HL-60 (cell line): Measurements from ENCODE around the gene ADCY1.

Experiments
- DNase-seq, 2 experiments: peaks; one replicate each; pipeline ENCODE4 v3.0.0-alpha.2; 2010 to 2020; ENCODE audit warnings: low read depth in 1 of 2, low spot score in 1 of 2
- H3K27ac ChIP-seq: fragments of 250-450 bp; sonication (Bioruptor Pico); replicated peaks from 2 replicates; pipeline ENCODE4 v1.5.1; 2020; ENCODE audit warnings: mild to moderate bottlenecking, moderate library complexity
- H3K27me3 ChIP-seq: fragments of 250-450 bp; sonication (Bioruptor Pico); 2 replicates; pipeline ENCODE4 v1.5.1; 2021; ENCODE audit warnings: mild to moderate bottlenecking, moderate library complexity; ENCODE audit not compliant: insufficient read depth, poor library complexity, severe bottlenecking
- H3K4me3 ChIP-seq: replicated peaks from 2 replicates; pipeline ENCODE4 v1.5.1; 2011; ENCODE audit warnings: mild to moderate bottlenecking, control low read depth, low read length; ENCODE audit not compliant: insufficient read depth
- GABPA ChIP-seq: IDR thresholded peaks from 2 replicates; pipeline ENCODE4 v1.6.1; 2012; ENCODE audit warnings: low read depth
- POLR2AphosphoS5 ChIP-seq: IDR thresholded peaks from 2 replicates; pipeline ENCODE4 v1.6.1; 2012; ENCODE audit warnings: low read depth
- SPI1 ChIP-seq: IDR thresholded peaks from 2 replicates; pipeline ENCODE4 v1.6.1; 2012; ENCODE audit warnings: low read depth, mild to moderate bottlenecking, borderline replicate concordance
- TF ChIP-seq, protein P1 (sequence below): IDR thresholded peaks from 2 replicates; pipeline ENCODE4 v1.6.1; 2012; ENCODE audit warnings: low read depth; ENCODE audit not compliant: insufficient replicate concordance
- TF ChIP-seq, protein P2 (sequence below): IDR thresholded peaks from one replicate; pipeline ENCODE4 v1.5.1; 2011; ENCODE audit warnings: low read length, control low read depth, inconsistent platforms; ENCODE audit not compliant: insufficient read depth

ADCY1 gene

DNA sequence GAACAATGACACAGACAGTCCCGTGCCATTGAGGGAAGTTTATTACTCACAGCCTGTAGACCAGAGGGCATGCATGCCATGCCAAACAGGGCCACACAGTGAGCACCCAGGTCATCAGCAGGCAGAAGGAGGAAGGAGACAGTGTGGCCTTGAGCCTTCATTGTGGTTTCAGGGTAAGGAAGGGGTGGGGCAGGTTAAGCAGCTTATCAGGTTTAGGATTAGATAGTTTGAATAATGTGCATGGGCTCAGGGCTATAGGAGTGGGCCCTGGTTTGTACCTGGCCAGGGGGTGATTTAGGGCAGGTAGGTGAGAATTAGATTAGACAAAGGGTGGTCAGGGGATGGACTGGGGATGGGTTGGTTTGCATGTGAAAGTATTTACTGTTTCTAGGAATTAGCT lies 67.9 kb downstream of the ADCY1 start:
- H3K27ac ChIP-seq = no peak overlapping the region
- no peak overlapping the region for H3K4me3 ChIP-seq
- DNase-seq = no peak
- H3K27me3 ChIP-seq = no peaks in the 10 kb centered on the region
- no peak for TF ChIP-seq POLR2AphosphoS5
- TF ChIP-seq, protein P1, sequence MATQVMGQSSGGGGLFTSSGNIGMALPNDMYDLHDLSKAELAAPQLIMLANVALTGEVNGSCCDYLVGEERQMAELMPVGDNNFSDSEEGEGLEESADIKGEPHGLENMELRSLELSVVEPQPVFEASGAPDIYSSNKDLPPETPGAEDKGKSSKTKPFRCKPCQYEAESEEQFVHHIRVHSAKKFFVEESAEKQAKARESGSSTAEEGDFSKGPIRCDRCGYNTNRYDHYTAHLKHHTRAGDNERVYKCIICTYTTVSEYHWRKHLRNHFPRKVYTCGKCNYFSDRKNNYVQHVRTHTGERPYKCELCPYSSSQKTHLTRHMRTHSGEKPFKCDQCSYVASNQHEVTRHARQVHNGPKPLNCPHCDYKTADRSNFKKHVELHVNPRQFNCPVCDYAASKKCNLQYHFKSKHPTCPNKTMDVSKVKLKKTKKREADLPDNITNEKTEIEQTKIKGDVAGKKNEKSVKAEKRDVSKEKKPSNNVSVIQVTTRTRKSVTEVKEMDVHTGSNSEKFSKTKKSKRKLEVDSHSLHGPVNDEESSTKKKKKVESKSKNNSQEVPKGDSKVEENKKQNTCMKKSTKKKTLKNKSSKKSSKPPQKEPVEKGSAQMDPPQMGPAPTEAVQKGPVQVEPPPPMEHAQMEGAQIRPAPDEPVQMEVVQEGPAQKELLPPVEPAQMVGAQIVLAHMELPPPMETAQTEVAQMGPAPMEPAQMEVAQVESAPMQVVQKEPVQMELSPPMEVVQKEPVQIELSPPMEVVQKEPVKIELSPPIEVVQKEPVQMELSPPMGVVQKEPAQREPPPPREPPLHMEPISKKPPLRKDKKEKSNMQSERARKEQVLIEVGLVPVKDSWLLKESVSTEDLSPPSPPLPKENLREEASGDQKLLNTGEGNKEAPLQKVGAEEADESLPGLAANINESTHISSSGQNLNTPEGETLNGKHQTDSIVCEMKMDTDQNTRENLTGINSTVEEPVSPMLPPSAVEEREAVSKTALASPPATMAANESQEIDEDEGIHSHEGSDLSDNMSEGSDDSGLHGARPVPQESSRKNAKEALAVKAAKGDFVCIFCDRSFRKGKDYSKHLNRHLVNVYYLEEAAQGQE = no peak
- TF ChIP-seq, protein P2, sequence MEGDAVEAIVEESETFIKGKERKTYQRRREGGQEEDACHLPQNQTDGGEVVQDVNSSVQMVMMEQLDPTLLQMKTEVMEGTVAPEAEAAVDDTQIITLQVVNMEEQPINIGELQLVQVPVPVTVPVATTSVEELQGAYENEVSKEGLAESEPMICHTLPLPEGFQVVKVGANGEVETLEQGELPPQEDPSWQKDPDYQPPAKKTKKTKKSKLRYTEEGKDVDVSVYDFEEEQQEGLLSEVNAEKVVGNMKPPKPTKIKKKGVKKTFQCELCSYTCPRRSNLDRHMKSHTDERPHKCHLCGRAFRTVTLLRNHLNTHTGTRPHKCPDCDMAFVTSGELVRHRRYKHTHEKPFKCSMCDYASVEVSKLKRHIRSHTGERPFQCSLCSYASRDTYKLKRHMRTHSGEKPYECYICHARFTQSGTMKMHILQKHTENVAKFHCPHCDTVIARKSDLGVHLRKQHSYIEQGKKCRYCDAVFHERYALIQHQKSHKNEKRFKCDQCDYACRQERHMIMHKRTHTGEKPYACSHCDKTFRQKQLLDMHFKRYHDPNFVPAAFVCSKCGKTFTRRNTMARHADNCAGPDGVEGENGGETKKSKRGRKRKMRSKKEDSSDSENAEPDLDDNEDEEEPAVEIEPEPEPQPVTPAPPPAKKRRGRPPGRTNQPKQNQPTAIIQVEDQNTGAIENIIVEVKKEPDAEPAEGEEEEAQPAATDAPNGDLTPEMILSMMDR = no peak
- no peak for TF ChIP-seq SPI1

DNA sequence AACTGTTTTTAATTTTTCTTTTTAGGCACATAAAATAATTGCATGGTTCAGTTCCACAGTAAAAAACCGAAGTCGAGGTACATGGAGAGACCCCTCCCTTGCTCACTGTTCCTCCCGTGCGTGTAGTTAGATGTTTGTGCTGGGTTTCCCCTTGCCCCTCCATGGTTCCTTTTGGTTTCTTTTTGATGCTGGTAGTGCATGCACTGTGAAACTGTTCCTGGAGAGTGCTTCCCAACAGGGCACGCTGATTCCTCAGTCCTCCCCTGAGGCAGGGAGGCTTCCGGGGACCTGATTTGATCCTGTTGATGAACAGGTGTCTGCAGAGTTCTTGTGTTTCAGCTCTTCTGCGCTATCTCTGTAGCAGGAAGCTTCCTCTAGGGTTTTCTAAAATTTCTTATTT lies 69.5 kb downstream of the ADCY1 start:
- no peak overlapping the region for H3K4me3 ChIP-seq
- DNase-seq = no peak
- TF ChIP-seq, protein P2 = no peak
- TF ChIP-seq SPI1 = no peak
- TF ChIP-seq POLR2AphosphoS5 = no peak
- TF ChIP-seq, protein P1 = no peak
- no peak for TF ChIP-seq GABPA
- H3K27ac ChIP-seq = no peak overlapping the region
- H3K27me3 ChIP-seq = no peaks in the 10 kb centered on the region

DNA sequence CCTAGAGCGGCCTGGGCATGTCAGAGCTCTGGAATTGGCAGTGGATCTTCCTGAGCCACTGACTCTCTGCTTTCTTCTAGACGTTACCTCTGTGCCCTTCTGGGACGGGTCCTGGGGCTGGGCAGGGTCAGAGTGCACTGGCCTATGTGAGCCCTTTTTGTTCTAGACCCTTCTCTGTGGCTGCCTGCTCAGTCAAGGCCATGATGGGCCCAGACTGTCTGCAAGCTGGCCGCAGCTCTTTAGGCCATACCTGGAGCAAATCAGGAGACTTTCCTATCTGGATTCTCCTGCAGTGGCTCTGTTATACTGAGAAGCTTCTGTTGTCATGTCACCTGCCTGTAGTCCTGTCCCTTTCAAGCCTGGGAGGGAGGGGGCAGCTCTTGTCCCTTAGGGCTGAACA lies 70.1 kb downstream of the ADCY1 start:
- DNase-seq = no peak
- Histone ChIP-seq H3K27me3 (no peaks in the 10 kb centered on the region), H3K27ac (no peak overlapping the region), H3K4me3 (no peak overlapping the region)
- no peak for TF ChIP-seq GABPA
- TF ChIP-seq SPI1 = no peak
- TF ChIP-seq, protein P2 = no peak
- TF ChIP-seq, protein P1 = no peak
- TF ChIP-seq POLR2AphosphoS5 = no peak
